ENCODE measurements around the gene ERN1.

ERN1 gene

GRCh38 chr17:64055183-64056142 is 74.5 kb downstream of the ERN1 start:
- DNase-seq: no peak
- no peaks in the 10 kb centered on the region for H3K9me3 Mint-ChIP-seq
- H3K27ac Mint-ChIP-seq: no peak overlapping the region
- no peak for ATAC-seq (replicated peaks)
- peaks cover 19 to 30% of the 10 kb centered on the region in 2 donors for H3K4me1 Mint-ChIP-seq
- peaks cover 33 to 55% of the 10 kb centered on the region in 2 donors for H3K36me3 Mint-ChIP-seq
- H3K27me3 Mint-ChIP-seq: no peaks in the 10 kb centered on the region
- H3K4me3 Mint-ChIP-seq: no peak overlapping the region

GRCh38 chr17:64054304-64054703 is 75.6 kb downstream of the ERN1 start:
- Mint-ChIP-seq H3K27ac (no peak overlapping the region), H3K27me3 (no peaks in the 10 kb centered on the region), H3K36me3 (peaks cover 30 to 54% of the 10 kb centered on the region in 2 donors), H3K4me3 (no peak overlapping the region), H3K4me1 (peaks cover 14 to 18% of the 10 kb centered on the region in 2 donors), H3K9me3 (no peaks in the 10 kb centered on the region)
- no peak for ATAC-seq (replicated peaks)
- no peak for DNase-seq

DNA sequence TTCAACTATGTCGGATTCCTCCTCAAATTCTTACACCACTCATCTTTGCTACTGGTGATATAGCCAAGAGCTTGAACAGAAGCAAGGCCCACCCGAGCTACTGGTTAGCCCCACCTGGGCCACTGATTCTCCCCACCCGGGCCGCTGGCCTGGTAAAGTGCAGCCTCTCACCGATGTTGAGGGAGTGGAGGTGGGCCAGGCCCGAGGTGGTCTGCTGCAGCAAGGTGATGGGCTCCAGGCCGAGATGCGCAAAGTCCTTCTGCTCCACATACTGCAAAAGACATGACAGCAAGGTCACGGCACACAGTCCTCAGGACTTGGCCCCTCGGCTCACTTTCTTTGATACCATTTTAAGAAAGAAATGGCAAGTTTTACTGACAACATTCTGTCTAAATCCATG is 76.8 kb downstream of the ERN1 start:
- Mint-ChIP-seq H3K27me3 (no peaks in the 10 kb centered on the region), H3K27ac (no peak overlapping the region), H3K9me3 (no peaks in the 10 kb centered on the region), H3K4me1 (peaks cover 14 to 18% of the 10 kb centered on the region in 2 donors), H3K36me3 (peaks cover 24 to 53% of the 10 kb centered on the region in 2 donors), H3K4me3 (no peak overlapping the region)
- no peak for DNase-seq
- ATAC-seq (replicated peaks): no peak

DNA sequence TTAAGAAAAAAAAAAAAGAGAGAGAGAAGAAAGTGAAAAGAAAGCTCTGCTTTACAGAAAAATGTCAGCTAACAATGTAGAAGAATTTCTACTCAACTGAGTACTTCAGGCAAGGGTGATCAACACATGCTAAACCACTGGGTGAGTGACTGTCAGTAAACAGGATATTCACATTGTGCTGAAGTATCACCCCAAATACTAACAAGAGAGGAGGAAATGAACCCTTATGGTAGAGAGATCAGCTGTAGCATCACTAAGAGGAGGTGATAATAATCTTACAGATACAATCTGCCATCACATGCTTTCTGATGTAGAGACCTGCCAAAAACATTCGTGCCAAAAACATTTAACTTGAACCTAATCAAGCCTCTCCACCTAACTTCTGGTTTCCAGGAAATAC is 78.8 kb downstream of the ERN1 start:
- no peak for ATAC-seq (replicated peaks)
- Mint-ChIP-seq H3K27me3 (no peaks in the 10 kb centered on the region), H3K9me3 (no peaks in the 10 kb centered on the region), H3K36me3 (peaks cover 30 to 53% of the 10 kb centered on the region in 2 donors), H3K4me3 (no peak overlapping the region), H3K27ac (no peak overlapping the region), H3K4me1 (peaks cover 7 to 10% of the 10 kb centered on the region in 2 donors)
- DNase-seq: no peak

DNA sequence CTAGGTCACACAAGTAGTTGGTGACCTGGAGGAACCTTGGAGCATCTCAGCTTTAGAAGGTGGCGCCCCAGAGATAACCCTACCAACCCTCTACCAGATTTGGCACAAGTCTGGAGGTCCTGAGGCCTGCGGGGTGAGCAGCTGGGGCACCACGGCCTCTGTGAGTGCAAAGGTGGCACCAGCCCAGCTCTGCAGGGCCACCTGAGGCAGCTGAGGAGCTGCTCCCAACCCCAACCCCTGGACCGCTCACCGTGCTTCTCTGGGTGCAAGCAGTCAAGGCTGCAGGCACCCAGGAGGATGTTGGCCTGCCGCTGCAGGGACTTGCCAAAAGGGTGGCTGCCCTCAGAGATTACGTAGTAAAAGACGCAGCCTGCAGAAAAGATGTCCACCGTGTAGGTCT is 81.1 kb downstream of the ERN1 start:
- ATAC-seq (replicated peaks) (no peak), DNase-seq (no peak)
- H3K36me3 Mint-ChIP-seq: peaks cover 34 to 56% of the 10 kb centered on the region in 2 donors
- no peak overlapping the region for H3K27ac Mint-ChIP-seq
- no peaks in the 10 kb centered on the region for H3K9me3 Mint-ChIP-seq
- no peak overlapping the region for H3K4me3 Mint-ChIP-seq
- peaks cover 7% of the 10 kb centered on the region in 2 donors for H3K4me1 Mint-ChIP-seq
- H3K27me3 Mint-ChIP-seq: no peaks in the 10 kb centered on the region

- H3K4me1 Mint-ChIP-seq: no peaks in the 10 kb centered on the region
- H3K4me3 Mint-ChIP-seq: no peak overlapping the region
- H3K9me3 Mint-ChIP-seq: no peaks in the 10 kb centered on the region
- no peak for DNase-seq
- ATAC-seq (replicated peaks): no peak
- no peaks in the 10 kb centered on the region for H3K27me3 Mint-ChIP-seq
- H3K27ac Mint-ChIP-seq: no peak overlapping the region
- peaks cover 34 to 48% of the 10 kb centered on the region in 2 donors for H3K36me3 Mint-ChIP-seq
Observed at GRCh38 chr17:64045176-64045575, 84.8 kb downstream of the ERN1 start.

DNA sequence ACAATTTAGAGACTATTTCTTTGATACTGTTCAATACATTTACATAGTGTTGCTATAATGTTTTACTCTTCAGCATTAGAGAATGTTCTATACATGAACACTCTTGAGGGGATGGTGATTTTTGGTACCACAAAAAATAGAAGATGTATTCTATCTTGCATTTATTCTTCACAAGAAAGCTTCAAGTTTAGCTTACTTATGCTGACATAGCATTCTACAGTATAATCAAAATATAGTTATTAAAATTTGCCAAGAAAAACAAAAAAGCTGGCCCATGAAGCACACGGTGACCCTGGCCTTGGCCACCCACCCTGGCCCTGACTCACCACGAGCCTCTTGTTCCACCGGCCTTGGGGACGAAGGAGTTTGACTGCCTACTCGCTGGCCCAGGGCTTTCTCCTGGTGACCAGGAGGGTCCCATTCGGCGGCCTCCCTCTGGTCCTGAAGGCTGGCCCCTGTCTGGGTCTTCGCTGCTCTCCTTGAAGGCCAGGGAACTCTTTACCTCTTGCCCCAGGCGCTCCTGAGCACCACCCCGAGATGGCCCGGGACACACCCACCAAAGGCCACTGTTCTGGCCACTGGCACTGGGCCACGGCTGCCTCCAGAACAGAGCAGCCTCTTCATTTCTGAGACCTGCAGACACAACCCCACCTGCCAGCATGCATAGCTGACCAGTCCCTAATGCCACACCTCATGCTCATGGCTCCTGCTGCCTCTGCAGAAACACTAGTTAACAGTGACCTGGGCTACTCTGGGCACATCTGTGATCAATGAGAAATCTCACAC is 87.1 kb downstream of the ERN1 start:
- DNase-seq (no peak), ATAC-seq (replicated peaks) (no peak)
- peaks cover 35 to 40% of the 10 kb centered on the region in 2 donors for H3K36me3 Mint-ChIP-seq
- H3K4me1 Mint-ChIP-seq: no peaks in the 10 kb centered on the region
- H3K27ac Mint-ChIP-seq: no peak overlapping the region
- no peaks in the 10 kb centered on the region for H3K9me3 Mint-ChIP-seq
- no peaks in the 10 kb centered on the region for H3K27me3 Mint-ChIP-seq
- no peak overlapping the region for H3K4me3 Mint-ChIP-seq

DNA sequence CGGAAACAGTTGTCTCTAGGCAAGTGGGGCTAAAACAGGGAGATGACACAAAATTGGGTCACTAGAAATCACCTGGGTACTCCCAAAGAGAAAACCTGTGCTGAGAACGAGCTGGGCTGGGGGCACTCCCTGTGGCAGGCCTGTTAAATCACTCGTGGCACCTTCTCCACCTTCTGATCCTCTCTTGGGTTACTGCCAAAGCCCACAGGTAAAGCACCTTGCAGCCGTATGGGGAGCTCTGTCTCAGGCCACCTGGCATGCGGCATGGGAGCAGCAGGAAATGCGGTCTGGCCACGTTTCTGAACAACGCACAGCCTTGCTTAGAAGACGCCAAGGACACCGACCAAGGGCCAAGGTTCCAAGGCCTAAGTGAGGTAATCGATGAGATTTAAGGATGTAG is 88.0 kb downstream of the ERN1 start:
- Mint-ChIP-seq H3K4me1 (peaks cover 0 to 2% of the 10 kb centered on the region in 2 donors), H3K4me3 (no peak overlapping the region), H3K36me3 (peaks cover 35 to 40% of the 10 kb centered on the region in 2 donors), H3K27ac (no peak overlapping the region), H3K27me3 (no peaks in the 10 kb centered on the region), H3K9me3 (no peaks in the 10 kb centered on the region)
- DNase-seq (no peak), ATAC-seq (replicated peaks) (no peak)

DNA sequence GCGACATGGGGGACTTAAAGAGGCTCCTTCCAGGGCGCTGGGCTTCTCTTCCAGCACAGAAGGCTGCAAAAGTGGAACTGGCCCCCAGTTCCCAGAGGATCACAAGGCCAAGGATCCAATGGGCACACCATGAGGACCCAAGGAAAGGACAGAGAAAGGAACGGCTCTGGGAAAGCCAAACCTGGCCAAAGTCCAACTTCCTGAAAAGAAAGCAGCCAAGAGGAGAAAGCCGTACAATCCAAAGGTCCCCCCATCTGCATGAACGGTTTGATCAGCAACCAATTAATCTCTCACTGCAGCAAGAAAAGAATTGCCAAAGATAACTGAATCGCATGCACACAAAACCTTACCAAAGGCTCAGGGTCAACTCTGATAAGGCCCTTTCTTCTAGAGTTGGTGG is 89.7 kb downstream of the ERN1 start:
- Mint-ChIP-seq H3K4me3 (no peak overlapping the region), H3K9me3 (no peaks in the 10 kb centered on the region), H3K36me3 (peaks cover 26 to 30% of the 10 kb centered on the region in 2 donors), H3K27me3 (no peaks in the 10 kb centered on the region), H3K27ac (no peak overlapping the region), H3K4me1 (peaks cover 0 to 2% of the 10 kb centered on the region in 2 donors)
- ATAC-seq (replicated peaks) (no peak), DNase-seq (no peak)

GRCh38 chr17:64039106-64039400 is 90.9 kb downstream of the ERN1 start:
- no peak overlapping the region for H3K4me3 Mint-ChIP-seq
- H3K36me3 Mint-ChIP-seq: peaks cover 17 to 23% of the 10 kb centered on the region in 2 donors
- no peaks in the 10 kb centered on the region for H3K9me3 Mint-ChIP-seq

GRCh38 chr17:64038331-64039105 is 91.4 kb downstream of the ERN1 start:
- H3K27me3 Mint-ChIP-seq: no peaks in the 10 kb centered on the region
- DNase-seq (no peak), ATAC-seq (replicated peaks) (no peak)
- H3K4me1 Mint-ChIP-seq: peaks cover 0 to 2% of the 10 kb centered on the region in 2 donors
- H3K9me3 Mint-ChIP-seq: no peaks in the 10 kb centered on the region
- H3K36me3 Mint-ChIP-seq: peaks cover 12 to 18% of the 10 kb centered on the region in 2 donors
- no peak overlapping the region for H3K4me3 Mint-ChIP-seq
- no peak overlapping the region for H3K27ac Mint-ChIP-seq

More at GRCh38 chr17:64039106-64039400, 90.9 kb downstream of the ERN1 start:
- ATAC-seq (replicated peaks): no peak
- peaks cover 0 to 2% of the 10 kb centered on the region in 2 donors for H3K4me1 Mint-ChIP-seq
- no peak overlapping the region for H3K27ac Mint-ChIP-seq
- no peak for DNase-seq
- H3K27me3 Mint-ChIP-seq: no peaks in the 10 kb centered on the region

DNA sequence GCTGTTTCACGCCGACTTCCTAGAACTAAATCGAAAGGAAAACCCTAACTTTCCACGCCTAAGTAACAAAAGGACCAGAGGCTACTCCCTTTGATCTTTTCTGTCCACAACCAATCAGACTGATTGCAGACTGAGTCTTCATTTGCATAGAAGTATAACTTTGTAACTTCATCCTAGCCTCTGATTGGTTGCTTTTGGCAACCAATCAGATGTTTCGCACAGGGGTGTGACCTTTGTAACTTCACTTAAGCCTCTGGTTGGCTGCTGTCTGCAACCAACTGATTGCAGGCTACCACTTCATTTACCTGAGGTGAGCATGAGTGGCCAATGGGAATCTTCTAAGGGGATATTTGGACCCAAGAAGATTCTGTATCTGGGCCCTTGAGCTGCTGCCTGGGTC is 92.1 kb downstream of the ERN1 start:
- Mint-ChIP-seq H3K4me3 (no peak overlapping the region), H3K27ac (no peak overlapping the region), H3K9me3 (no peaks in the 10 kb centered on the region), H3K36me3 (peaks cover 10 to 14% of the 10 kb centered on the region in 2 donors), H3K4me1 (peaks cover 0 to 2% of the 10 kb centered on the region in 2 donors), H3K27me3 (no peaks in the 10 kb centered on the region)
- ATAC-seq (replicated peaks): no peak
- DNase-seq: no peak

- H3K36me3 Mint-ChIP-seq: peaks cover 10 to 12% of the 10 kb centered on the region in 2 donors
- peaks cover 0 to 2% of the 10 kb centered on the region in 2 donors for H3K4me1 Mint-ChIP-seq
- no peak overlapping the region for H3K27ac Mint-ChIP-seq
- H3K9me3 Mint-ChIP-seq: no peaks in the 10 kb centered on the region
- no peaks in the 10 kb centered on the region for H3K27me3 Mint-ChIP-seq
- DNase-seq (no peak), ATAC-seq (replicated peaks) (no peak)
- H3K4me3 Mint-ChIP-seq: no peak overlapping the region
Observed at GRCh38 chr17:64037180-64037579, 92.8 kb downstream of the ERN1 start.

Data from stimulated activated naive B cell treated with anti-CD40 and anti-IgM and Interleukin-4, amounts not matched to agents 10 μg/mL and 1 μg/mL and 100 μg/mL, for 72 hours (primary cell).